NB4 (cell line): ENCODE measurements around the gene CHD6.

Experiments used
- DNase-seq: peaks from one replicate; pipeline ENCODE4 v3.0.0; 2010; ENCODE audit warnings: low read depth
- H3K4me3 ChIP-seq: one replicate; pipeline ENCODE4 v1.5.1; 2011; ENCODE audit warnings: mild to moderate bottlenecking, low read depth, low read length, moderate library complexity
- MYC ChIP-seq: IDR thresholded peaks from 2 replicates; pipeline ENCODE4 v1.6.1; 2011; ENCODE audit warnings: low read depth, low read length
- POLR2A ChIP-seq: IDR thresholded peaks from 2 replicates; pipeline ENCODE4 v1.6.1; 2011; ENCODE audit warnings: mild to moderate bottlenecking; ENCODE audit not compliant: insufficient read length; ENCODE audit errors: extremely low read depth
- TF ChIP-seq, protein P1 (sequence below): IDR thresholded peaks from one replicate; pipeline ENCODE4 v1.5.1; 2012; ENCODE audit warnings: low read depth, low read length
- TF ChIP-seq, protein P2 (sequence below): IDR thresholded peaks from 2 replicates; pipeline ENCODE4 v1.6.1; 2011; ENCODE audit warnings: low read depth, low read length

Gene CHD6

DNA sequence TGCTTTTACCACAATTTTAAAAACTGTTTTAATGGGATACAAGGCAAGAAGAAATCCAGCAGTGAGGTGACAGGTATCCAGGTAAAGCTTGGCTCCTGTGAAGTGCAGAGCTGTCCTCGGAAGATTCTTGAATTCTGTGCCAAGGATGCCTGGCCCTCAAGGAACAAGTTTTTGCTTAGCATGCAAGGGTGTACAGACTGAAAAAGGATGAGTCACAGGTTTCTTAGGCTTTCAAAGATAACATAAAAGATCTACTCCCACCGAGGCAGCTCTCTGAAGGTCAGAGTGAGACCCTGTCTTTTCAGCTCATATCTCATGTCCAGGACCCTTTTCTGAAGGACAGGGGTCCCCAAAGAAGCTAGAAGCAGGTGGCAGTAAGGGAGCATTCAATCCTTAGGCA, 83.3 kb downstream of the CHD6 start:
- TF ChIP-seq, protein P1, sequence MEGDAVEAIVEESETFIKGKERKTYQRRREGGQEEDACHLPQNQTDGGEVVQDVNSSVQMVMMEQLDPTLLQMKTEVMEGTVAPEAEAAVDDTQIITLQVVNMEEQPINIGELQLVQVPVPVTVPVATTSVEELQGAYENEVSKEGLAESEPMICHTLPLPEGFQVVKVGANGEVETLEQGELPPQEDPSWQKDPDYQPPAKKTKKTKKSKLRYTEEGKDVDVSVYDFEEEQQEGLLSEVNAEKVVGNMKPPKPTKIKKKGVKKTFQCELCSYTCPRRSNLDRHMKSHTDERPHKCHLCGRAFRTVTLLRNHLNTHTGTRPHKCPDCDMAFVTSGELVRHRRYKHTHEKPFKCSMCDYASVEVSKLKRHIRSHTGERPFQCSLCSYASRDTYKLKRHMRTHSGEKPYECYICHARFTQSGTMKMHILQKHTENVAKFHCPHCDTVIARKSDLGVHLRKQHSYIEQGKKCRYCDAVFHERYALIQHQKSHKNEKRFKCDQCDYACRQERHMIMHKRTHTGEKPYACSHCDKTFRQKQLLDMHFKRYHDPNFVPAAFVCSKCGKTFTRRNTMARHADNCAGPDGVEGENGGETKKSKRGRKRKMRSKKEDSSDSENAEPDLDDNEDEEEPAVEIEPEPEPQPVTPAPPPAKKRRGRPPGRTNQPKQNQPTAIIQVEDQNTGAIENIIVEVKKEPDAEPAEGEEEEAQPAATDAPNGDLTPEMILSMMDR = no peak
- TF ChIP-seq, protein P2, sequence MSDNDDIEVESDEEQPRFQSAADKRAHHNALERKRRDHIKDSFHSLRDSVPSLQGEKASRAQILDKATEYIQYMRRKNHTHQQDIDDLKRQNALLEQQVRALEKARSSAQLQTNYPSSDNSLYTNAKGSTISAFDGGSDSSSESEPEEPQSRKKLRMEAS = no peak
- TF ChIP-seq MYC = no peak
- TF ChIP-seq POLR2A = no peak
- DNase-seq = no peak
- no peak overlapping the region for H3K4me3 ChIP-seq

- no peak for DNase-seq
- H3K4me3 ChIP-seq = no peak overlapping the region
- TF ChIP-seq MYC = no peak
- TF ChIP-seq, protein P2 = no peak
- TF ChIP-seq, protein P1 = no peak
- no peak for TF ChIP-seq POLR2A
Measured at GRCh38 chr20:41534170-41534569, 84.0 kb downstream of the CHD6 start.

- no peak for DNase-seq
- H3K4me3 ChIP-seq = no peak overlapping the region
- TF ChIP-seq, protein P1 = no peak
- TF ChIP-seq POLR2A (no peak), MYC (no peak)
- TF ChIP-seq, protein P2 = no peak
Measured at GRCh38 chr20:41533537-41534136, 84.5 kb downstream of the CHD6 start.

DNA sequence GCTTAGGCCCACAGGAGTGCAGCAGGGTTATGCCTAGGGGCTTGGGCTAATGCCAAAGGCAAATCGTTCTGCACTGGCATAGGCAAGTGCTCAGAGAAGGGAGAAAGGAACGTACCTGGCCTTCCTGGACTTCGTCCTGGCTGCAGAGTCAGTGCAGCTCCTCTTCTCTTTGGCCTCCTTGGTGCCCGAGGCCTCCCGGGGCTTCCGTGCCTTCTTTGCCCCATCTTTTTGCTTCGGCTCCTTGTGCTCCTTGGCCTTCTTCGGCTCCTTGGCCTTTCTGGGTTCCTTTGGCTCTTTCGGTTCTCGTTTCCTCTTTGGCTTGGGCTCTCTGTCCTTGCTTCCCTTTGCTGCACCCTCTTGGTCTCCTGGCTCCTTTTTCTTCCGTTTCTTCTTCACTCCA, 85.2 kb downstream of the CHD6 start:
- no peak overlapping the region for H3K4me3 ChIP-seq
- no peak for DNase-seq
- TF ChIP-seq MYC = no peak
- TF ChIP-seq, protein P2 = no peak
- TF ChIP-seq, protein P1 = no peak
- no peak for TF ChIP-seq POLR2A

DNA sequence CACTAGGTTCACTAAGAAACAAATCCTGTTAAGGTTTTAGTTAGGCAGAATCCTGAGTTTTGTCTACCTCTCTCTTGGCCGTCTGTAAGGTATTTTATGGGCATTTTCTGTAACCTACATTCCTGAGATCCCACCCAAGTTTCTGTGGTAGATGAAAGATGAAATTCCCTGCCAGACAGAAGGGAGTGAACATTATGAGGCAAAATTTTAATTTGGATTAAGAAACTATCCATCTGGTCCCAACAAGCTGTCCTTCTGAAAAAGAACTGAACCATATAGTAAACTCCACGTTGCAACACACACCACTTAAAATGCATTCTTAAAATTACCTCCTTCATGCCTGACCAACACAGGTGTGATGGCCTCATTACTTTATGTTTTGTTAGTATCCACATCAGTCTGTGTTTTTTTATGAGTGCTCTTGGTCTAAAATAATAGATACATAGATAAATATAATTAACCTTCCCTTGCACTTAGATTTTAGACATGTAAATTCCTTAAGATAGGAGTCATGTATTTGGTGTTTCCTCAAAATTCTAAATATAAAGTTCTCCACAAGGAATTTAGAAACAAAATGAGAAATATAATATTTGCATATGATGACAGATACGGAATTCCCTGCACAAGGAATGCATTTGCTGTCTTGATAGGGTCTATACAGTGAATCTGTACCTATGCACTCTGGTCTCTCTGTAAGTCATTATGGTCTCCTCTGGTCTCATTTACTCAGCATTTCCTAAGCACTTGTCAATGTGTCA, 86.5 kb downstream of the CHD6 start:
- no peak for DNase-seq
- TF ChIP-seq, protein P1 = no peak
- TF ChIP-seq MYC (no peak), POLR2A (no peak)
- TF ChIP-seq, protein P2 = no peak
- no peak overlapping the region for H3K4me3 ChIP-seq
